Measurements from ENCODE around the gene DUSP15.

DNA sequence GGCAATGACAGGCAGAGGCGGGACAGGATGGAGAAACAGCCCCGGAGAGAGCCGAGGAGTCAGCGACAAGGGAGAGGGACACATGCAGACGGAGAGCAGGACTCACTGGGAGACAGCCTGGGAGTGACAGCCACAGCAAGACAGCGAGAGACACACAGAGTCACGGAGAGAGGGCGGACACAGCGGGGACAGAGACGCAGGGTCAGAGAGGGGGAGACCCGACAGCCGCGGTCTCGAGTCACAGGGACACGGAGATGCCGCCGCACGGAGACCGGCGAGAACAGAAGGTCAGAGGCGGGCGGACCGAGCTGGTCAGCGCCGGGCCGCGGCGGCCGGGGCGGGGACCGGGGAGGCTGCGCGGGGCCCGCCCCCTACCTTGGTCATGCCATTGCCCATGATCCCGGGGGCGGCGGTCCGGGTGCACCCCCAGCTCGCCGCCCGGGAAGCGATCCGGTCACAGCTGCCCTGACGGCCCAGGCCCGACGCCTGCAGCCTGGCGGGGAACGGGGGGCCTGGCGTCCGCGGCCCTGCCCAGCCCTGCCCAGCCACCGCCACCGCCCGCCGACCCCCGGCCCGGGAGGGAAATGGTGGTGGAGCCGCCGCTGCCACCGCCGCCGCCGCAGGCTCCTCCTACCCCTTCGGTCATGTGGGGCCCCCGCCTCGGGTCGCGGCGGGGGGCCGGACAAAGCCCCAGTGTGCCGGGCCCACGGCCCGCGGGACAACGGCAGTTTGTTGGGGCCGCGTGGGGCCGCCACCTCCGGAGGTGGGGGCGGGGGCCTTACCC, at the start of gene DUSP15, which contains the start of gene TTLL9:
- peak; percentile 58 for TF ChIP-seq POLR2AphosphoS5 (IDR thresholded peaks at IDR 0.05)
- TF ChIP-seq, protein P1, sequence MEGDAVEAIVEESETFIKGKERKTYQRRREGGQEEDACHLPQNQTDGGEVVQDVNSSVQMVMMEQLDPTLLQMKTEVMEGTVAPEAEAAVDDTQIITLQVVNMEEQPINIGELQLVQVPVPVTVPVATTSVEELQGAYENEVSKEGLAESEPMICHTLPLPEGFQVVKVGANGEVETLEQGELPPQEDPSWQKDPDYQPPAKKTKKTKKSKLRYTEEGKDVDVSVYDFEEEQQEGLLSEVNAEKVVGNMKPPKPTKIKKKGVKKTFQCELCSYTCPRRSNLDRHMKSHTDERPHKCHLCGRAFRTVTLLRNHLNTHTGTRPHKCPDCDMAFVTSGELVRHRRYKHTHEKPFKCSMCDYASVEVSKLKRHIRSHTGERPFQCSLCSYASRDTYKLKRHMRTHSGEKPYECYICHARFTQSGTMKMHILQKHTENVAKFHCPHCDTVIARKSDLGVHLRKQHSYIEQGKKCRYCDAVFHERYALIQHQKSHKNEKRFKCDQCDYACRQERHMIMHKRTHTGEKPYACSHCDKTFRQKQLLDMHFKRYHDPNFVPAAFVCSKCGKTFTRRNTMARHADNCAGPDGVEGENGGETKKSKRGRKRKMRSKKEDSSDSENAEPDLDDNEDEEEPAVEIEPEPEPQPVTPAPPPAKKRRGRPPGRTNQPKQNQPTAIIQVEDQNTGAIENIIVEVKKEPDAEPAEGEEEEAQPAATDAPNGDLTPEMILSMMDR (IDR thresholded peaks at IDR 0.05; ENCODE audit: poor library complexity, severe bottlenecking), result peak; percentile 22
- TF ChIP-seq RAD21 (conservative IDR thresholded peaks at IDR 0.05), result peak; percentile 22
